ENCODE measurements around the gene EXPH5.
A peak's percentile ranks its signal among the peaks of the same experiment; 100 is the strongest.

EXPH5 gene

DNA sequence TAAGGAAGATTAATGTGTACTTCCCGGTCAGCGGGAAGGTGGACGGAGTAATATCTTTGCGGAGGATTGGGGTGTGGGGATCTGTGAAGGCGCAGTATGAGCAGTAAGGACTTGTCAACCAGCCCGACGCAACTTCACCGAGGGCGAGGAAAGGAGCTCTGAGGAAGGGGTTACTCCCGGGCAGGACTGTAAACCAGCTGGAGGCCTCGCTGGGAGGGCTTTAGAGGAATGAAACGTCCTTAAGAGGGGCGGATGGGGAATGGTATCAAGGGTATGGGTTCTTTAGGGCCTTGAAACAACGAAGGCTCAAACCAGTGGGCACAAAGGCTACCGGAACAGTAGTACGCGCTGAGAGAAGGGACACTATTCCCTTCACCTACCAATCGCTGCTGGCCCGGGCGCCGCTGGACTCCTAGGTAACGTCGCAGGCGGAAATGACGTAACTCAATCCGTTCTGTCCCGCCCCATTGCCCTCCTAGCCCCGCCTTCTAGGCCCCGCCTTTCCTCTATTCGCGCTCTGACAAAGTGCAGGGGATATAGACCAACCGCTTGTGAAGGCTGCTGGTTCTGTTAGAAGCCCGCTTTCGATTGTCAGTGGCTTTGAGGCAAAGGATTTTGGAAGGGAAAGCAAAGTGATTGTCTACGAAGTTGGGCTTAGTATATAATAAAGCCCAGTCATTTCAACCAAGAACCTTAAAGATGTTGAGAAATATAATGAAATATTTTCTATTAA is 126.3 kb downstream of the EXPH5 start, which contains the start of gene C11orf65:
Gene C11orf65 (minus strand): TSS at position 439 of the 733 bp plus-strand sequence. CDS start 5,970 bp downstream, outside the sequence.
- TF ChIP-seq, protein P1, sequence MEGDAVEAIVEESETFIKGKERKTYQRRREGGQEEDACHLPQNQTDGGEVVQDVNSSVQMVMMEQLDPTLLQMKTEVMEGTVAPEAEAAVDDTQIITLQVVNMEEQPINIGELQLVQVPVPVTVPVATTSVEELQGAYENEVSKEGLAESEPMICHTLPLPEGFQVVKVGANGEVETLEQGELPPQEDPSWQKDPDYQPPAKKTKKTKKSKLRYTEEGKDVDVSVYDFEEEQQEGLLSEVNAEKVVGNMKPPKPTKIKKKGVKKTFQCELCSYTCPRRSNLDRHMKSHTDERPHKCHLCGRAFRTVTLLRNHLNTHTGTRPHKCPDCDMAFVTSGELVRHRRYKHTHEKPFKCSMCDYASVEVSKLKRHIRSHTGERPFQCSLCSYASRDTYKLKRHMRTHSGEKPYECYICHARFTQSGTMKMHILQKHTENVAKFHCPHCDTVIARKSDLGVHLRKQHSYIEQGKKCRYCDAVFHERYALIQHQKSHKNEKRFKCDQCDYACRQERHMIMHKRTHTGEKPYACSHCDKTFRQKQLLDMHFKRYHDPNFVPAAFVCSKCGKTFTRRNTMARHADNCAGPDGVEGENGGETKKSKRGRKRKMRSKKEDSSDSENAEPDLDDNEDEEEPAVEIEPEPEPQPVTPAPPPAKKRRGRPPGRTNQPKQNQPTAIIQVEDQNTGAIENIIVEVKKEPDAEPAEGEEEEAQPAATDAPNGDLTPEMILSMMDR (IDR thresholded peaks at IDR 0.05; ENCODE audit: low read depth, low read length, missing control alignments) = no peak
- DNase-seq (ENCODE audit: low read depth) = peak; percentile 91
- peak within 1 kb of the TSS; percentile 74 for H3K4me3 ChIP-seq (ENCODE audit: low read depth, low read length)

DNA sequence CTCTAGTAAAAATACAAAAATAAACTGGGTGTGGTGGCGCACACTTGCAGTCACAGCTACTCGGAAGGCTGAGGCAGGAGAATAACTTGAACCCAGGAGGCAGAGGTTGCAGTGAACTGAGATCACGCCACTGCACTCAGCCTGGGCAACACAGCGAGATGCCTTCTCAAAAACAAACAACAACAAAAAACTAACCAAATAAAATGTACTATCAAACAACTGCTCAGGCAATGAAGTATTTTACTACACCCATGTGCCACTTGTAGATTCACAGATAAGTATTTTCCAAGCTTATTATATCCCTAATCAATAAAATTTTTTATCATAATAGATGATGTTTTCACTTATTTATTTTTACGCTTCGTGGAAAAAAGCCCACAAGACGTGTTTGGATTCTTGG is 127.2 kb downstream of the EXPH5 start:
- TF ChIP-seq, protein P1 (IDR thresholded peaks at IDR 0.05; ENCODE audit: low read depth, low read length, missing control alignments) = no peak
- DNase-seq (ENCODE audit: low read depth) = no peak
- peak overlapping the region; percentile 74 for H3K4me3 ChIP-seq (ENCODE audit: low read depth, low read length)
